Measurements from ENCODE around the gene CTNNA3. TPM values are rescaled to one million over a fixed set of nuclear protein-coding genes. Genes with fewer than 3 reads are reported as not detected.

Gene CTNNA3
- polyA plus RNA-seq, 2 donors = 0.08 to 0.10 TPM

- Histone ChIP-seq H3K36me3 (ENCODE audit: control insufficient read depth in 2 of 2, insufficient read depth in 2 of 2, low read length in 1 of 2) (no peaks in the 10 kb centered on the region), H3K4me1 (ENCODE audit: control insufficient read depth in 2 of 2, insufficient read depth in 2 of 2, low read length in 1 of 2) (no peaks in the 10 kb centered on the region), H3K4me3 (ENCODE audit: low read depth in 1 of 2, low read length in 2 of 2) (no peak overlapping the region), H3K9me3 (ENCODE audit: control insufficient read depth in 2 of 2, insufficient read depth in 1 of 2, low read depth in 1 of 2, low read length in 1 of 2) (no peaks in the 10 kb centered on the region), H3K27me3 (ENCODE audit: control insufficient read depth in 1 of 2, insufficient read depth in 2 of 2, low read length in 2 of 2) (no peaks in the 10 kb centered on the region), H3K27ac (ENCODE audit: low read depth in 2 of 2, low read length in 1 of 2) (no peak overlapping the region)
- 82 to 94% methylated on average over 2 of the region's 2 CpGs for WGBS, 2 donors
Observed at GRCh38 chr10:66183028-66183427, 1513.0 kb downstream of the CTNNA3 start.

- WGBS, 2 donors = 47 to 51% methylated on average over 5 of the region's 5 CpGs
- Histone ChIP-seq H3K9me3 (ENCODE audit: control insufficient read depth in 2 of 2, insufficient read depth in 1 of 2, low read depth in 1 of 2, low read length in 1 of 2) (no peaks in the 10 kb centered on the region), H3K4me3 (ENCODE audit: low read depth in 1 of 2, low read length in 2 of 2) (no peak overlapping the region), H3K4me1 (ENCODE audit: control insufficient read depth in 2 of 2, insufficient read depth in 2 of 2, low read length in 1 of 2) (no peaks in the 10 kb centered on the region), H3K27ac (ENCODE audit: low read depth in 2 of 2, low read length in 1 of 2) (no peak overlapping the region), H3K27me3 (ENCODE audit: control insufficient read depth in 1 of 2, insufficient read depth in 2 of 2, low read length in 2 of 2) (no peaks in the 10 kb centered on the region), H3K36me3 (ENCODE audit: control insufficient read depth in 2 of 2, insufficient read depth in 2 of 2, low read length in 1 of 2) (no peaks in the 10 kb centered on the region)
Observed at GRCh38 chr10:66180581-66181318, 1515.2 kb downstream of the CTNNA3 start.

GRCh38 chr10:66180021-66180420, 1516.0 kb downstream of the CTNNA3 start:
- H3K27ac ChIP-seq (ENCODE audit: low read depth in 2 of 2, low read length in 1 of 2) = no peak overlapping the region
- 81 to 83% methylated on average over 3 of the region's 3 CpGs for WGBS, 2 donors
- H3K4me3 ChIP-seq (ENCODE audit: low read depth in 1 of 2, low read length in 2 of 2) = no peak overlapping the region
- no peaks in the 10 kb centered on the region for H3K27me3 ChIP-seq (ENCODE audit: control insufficient read depth in 1 of 2, insufficient read depth in 2 of 2, low read length in 2 of 2)
- no peaks in the 10 kb centered on the region for H3K9me3 ChIP-seq (ENCODE audit: control insufficient read depth in 2 of 2, insufficient read depth in 1 of 2, low read depth in 1 of 2, low read length in 1 of 2)
- no peaks in the 10 kb centered on the region for H3K36me3 ChIP-seq (ENCODE audit: control insufficient read depth in 2 of 2, insufficient read depth in 2 of 2, low read length in 1 of 2)
- H3K4me1 ChIP-seq (ENCODE audit: control insufficient read depth in 2 of 2, insufficient read depth in 2 of 2, low read length in 1 of 2) = no peaks in the 10 kb centered on the region

- Histone ChIP-seq H3K27ac (ENCODE audit: low read depth in 2 of 2, low read length in 1 of 2) (no peak overlapping the region), H3K9me3 (ENCODE audit: control insufficient read depth in 2 of 2, insufficient read depth in 1 of 2, low read depth in 1 of 2, low read length in 1 of 2) (no peaks in the 10 kb centered on the region), H3K4me3 (ENCODE audit: low read depth in 1 of 2, low read length in 2 of 2) (no peak overlapping the region), H3K27me3 (ENCODE audit: control insufficient read depth in 1 of 2, insufficient read depth in 2 of 2, low read length in 2 of 2) (no peaks in the 10 kb centered on the region), H3K36me3 (ENCODE audit: control insufficient read depth in 2 of 2, insufficient read depth in 2 of 2, low read length in 1 of 2) (no peaks in the 10 kb centered on the region), H3K4me1 (ENCODE audit: control insufficient read depth in 2 of 2, insufficient read depth in 2 of 2, low read length in 1 of 2) (no peaks in the 10 kb centered on the region)
- WGBS, 2 donors = 30 to 55% methylated on average over 5 of the region's 5 CpGs
Observed at GRCh38 chr10:66176772-66177171, 1519.2 kb downstream of the CTNNA3 start.

GRCh38 chr10:66167816-66168215, 1528.2 kb downstream of the CTNNA3 start:
- Histone ChIP-seq H3K4me1 (ENCODE audit: control insufficient read depth in 2 of 2, insufficient read depth in 2 of 2, low read length in 1 of 2) (no peaks in the 10 kb centered on the region), H3K27ac (ENCODE audit: low read depth in 2 of 2, low read length in 1 of 2) (no peak overlapping the region), H3K9me3 (ENCODE audit: control insufficient read depth in 2 of 2, insufficient read depth in 1 of 2, low read depth in 1 of 2, low read length in 1 of 2) (no peaks in the 10 kb centered on the region), H3K4me3 (ENCODE audit: low read depth in 1 of 2, low read length in 2 of 2) (no peak overlapping the region), H3K36me3 (ENCODE audit: control insufficient read depth in 2 of 2, insufficient read depth in 2 of 2, low read length in 1 of 2) (no peaks in the 10 kb centered on the region), H3K27me3 (ENCODE audit: control insufficient read depth in 1 of 2, insufficient read depth in 2 of 2, low read length in 2 of 2) (no peaks in the 10 kb centered on the region)
- 69 to 89% methylated on average over 1 of the region's 1 CpG for WGBS, 2 donors

DNA sequence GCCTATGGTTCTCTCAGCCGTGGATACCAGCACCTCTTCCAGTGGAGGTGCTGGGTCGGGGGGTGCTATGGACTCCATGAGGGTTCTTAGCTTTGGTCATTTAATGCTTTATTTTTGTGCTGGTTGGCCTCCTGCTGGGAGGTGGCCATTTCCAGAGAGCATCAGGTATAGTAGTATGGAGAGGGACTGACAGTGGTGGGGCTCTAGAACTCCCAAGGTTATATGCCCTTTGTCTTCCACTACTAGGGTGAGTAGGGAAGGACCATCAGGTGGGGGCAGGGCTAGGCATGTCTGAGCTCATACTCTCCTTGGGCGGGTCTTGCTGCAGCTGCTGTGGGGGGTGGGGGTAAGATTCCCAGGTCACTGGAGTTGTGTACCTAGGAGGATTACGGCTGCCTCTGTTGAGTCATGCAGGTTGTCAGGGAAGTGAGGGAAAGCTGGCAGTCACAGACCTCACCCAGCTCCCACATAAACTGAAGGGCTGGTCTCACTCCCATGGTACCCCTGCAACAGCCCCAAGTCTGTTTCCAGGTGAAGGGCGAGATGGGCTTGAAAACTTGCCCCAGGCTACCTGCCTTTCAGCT, 1533.3 kb downstream of the CTNNA3 start:
- Histone ChIP-seq H3K4me1 (ENCODE audit: control insufficient read depth in 2 of 2, insufficient read depth in 2 of 2, low read length in 1 of 2) (no peaks in the 10 kb centered on the region), H3K27me3 (ENCODE audit: control insufficient read depth in 1 of 2, insufficient read depth in 2 of 2, low read length in 2 of 2) (no peaks in the 10 kb centered on the region), H3K4me3 (ENCODE audit: low read depth in 1 of 2, low read length in 2 of 2) (no peak overlapping the region), H3K9me3 (ENCODE audit: control insufficient read depth in 2 of 2, insufficient read depth in 1 of 2, low read depth in 1 of 2, low read length in 1 of 2) (peaks cover 0 to 2% of the 10 kb centered on the region in 2 donors), H3K27ac (ENCODE audit: low read depth in 2 of 2, low read length in 1 of 2) (no peak overlapping the region), H3K36me3 (ENCODE audit: control insufficient read depth in 2 of 2, insufficient read depth in 2 of 2, low read length in 1 of 2) (no peaks in the 10 kb centered on the region)
- 66 to 69% methylated on average over 5 of the region's 5 CpGs for WGBS, 2 donors

DNA sequence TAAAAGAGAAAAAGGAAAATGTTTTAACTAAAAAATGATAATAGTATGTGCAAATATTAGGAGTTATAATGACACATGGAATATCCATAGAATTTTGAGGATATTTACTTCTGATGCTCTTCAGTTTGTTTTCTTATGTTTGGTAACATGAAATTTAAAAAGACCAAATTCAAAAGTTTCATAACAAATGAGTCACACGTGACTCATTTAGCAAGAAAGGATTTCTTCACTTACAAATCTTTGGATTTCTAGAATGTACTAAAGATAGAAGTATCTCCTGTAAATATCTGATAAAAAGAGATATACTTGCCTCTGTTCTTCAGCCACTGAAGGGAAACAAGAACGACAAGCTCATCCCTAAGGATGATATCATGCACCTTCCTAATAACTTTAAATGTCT, 1544.6 kb downstream of the CTNNA3 start:
- 58 to 61% methylated on average over 2 of the region's 2 CpGs for WGBS, 2 donors
- H3K36me3 ChIP-seq (ENCODE audit: control insufficient read depth in 2 of 2, insufficient read depth in 2 of 2, low read length in 1 of 2) = no peaks in the 10 kb centered on the region
- no peaks in the 10 kb centered on the region for H3K27me3 ChIP-seq (ENCODE audit: control insufficient read depth in 1 of 2, insufficient read depth in 2 of 2, low read length in 2 of 2)
- no peak overlapping the region for H3K27ac ChIP-seq (ENCODE audit: low read depth in 2 of 2, low read length in 1 of 2)
- no peaks in the 10 kb centered on the region for H3K9me3 ChIP-seq (ENCODE audit: control insufficient read depth in 2 of 2, insufficient read depth in 1 of 2, low read depth in 1 of 2, low read length in 1 of 2)
- no peaks in the 10 kb centered on the region for H3K4me1 ChIP-seq (ENCODE audit: control insufficient read depth in 2 of 2, insufficient read depth in 2 of 2, low read length in 1 of 2)
- no peak overlapping the region for H3K4me3 ChIP-seq (ENCODE audit: low read depth in 1 of 2, low read length in 2 of 2)

DNA sequence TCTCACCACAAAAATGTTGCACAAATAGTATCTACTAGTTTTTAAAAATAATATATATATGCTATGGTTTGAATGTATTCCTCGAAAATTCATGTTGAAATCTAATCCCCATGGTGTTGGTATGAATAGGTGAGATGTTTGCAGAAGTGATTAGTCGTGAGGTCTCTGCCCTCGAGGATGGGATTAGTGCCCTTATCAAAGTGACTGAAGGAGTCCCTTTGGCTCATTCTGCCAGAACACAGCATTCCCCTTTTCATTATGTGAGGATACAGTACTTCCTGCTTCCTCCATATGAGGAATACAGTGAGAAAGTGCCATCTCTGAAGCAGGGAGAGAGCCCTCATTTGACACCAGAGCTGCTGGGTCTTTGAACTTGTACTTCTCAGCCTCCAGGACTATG, 1547.7 kb downstream of the CTNNA3 start:
- WGBS, 2 donors = 41 to 47% methylated on average over 3 of the region's 3 CpGs
- Histone ChIP-seq H3K4me3 (ENCODE audit: low read depth in 1 of 2, low read length in 2 of 2) (no peak overlapping the region), H3K9me3 (ENCODE audit: control insufficient read depth in 2 of 2, insufficient read depth in 1 of 2, low read depth in 1 of 2, low read length in 1 of 2) (no peaks in the 10 kb centered on the region), H3K36me3 (ENCODE audit: control insufficient read depth in 2 of 2, insufficient read depth in 2 of 2, low read length in 1 of 2) (no peaks in the 10 kb centered on the region), H3K27ac (ENCODE audit: low read depth in 2 of 2, low read length in 1 of 2) (no peak overlapping the region), H3K27me3 (ENCODE audit: control insufficient read depth in 1 of 2, insufficient read depth in 2 of 2, low read length in 2 of 2) (no peaks in the 10 kb centered on the region), H3K4me1 (ENCODE audit: control insufficient read depth in 2 of 2, insufficient read depth in 2 of 2, low read length in 1 of 2) (no peaks in the 10 kb centered on the region)

DNA sequence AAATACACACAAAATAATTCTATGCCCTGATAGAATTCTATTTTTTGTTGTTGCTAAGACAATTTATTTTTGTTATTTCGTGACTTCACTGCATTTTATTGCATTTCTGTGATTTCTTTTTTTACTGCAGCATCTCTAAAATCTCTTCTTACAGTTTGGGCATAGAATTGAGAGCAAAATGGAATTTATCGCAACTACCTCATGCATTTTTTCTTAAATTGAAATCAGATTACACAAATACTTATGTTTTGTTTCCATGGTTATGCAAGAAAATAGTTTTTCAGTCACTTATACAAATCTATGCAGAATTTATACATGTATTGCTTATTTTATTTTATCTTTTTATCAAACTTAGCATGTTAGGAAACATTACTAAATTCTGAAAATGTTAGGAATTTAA, 1552.0 kb downstream of the CTNNA3 start:
- H3K36me3 ChIP-seq (ENCODE audit: control insufficient read depth in 2 of 2, insufficient read depth in 2 of 2, low read length in 1 of 2) = no peaks in the 10 kb centered on the region
- H3K4me1 ChIP-seq (ENCODE audit: control insufficient read depth in 2 of 2, insufficient read depth in 2 of 2, low read length in 1 of 2) = no peaks in the 10 kb centered on the region
- no peaks in the 10 kb centered on the region for H3K27me3 ChIP-seq (ENCODE audit: control insufficient read depth in 1 of 2, insufficient read depth in 2 of 2, low read length in 2 of 2)
- no peak overlapping the region for H3K4me3 ChIP-seq (ENCODE audit: low read depth in 1 of 2, low read length in 2 of 2)
- H3K27ac ChIP-seq (ENCODE audit: low read depth in 2 of 2, low read length in 1 of 2) = no peak overlapping the region
- no peaks in the 10 kb centered on the region for H3K9me3 ChIP-seq (ENCODE audit: control insufficient read depth in 2 of 2, insufficient read depth in 1 of 2, low read depth in 1 of 2, low read length in 1 of 2)
- WGBS, 2 donors = 68 to 78% methylated on average over 2 of the region's 2 CpGs

DNA sequence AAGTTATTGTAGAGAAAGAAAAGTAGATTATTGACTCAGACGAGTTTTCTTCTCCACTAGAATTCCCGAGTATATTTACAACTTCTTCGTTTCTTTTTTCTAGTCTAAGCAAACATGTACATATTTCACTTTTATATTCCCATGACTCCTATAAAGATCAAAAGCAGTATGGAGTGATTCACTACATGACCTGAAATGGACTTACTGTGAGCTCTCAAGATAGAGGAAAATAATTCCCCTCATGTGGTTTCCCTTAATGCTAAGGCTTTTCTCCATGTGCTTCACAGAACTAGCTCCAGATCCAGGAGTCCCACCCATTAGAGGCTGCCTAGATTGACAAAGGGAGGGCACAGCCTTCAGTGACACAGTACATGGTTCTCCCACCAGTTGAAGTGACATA, 1593.2 kb downstream of the CTNNA3 start:
- WGBS, 2 donors = 63 to 65% methylated on average over 3 of the region's 3 CpGs
- Histone ChIP-seq H3K27ac (ENCODE audit: low read depth in 2 of 2, low read length in 1 of 2) (no peak overlapping the region), H3K4me3 (ENCODE audit: low read depth in 1 of 2, low read length in 2 of 2) (no peak overlapping the region)

More for the DNA sequence above, 1593.2 kb downstream of the CTNNA3 start:
- Histone ChIP-seq H3K9me3 (ENCODE audit: control insufficient read depth in 2 of 2, insufficient read depth in 1 of 2, low read depth in 1 of 2, low read length in 1 of 2) (peaks cover 0 to 3% of the 10 kb centered on the region in 2 donors), H3K27me3 (ENCODE audit: control insufficient read depth in 1 of 2, insufficient read depth in 2 of 2, low read length in 2 of 2) (no peaks in the 10 kb centered on the region), H3K4me1 (ENCODE audit: control insufficient read depth in 2 of 2, insufficient read depth in 2 of 2, low read length in 1 of 2) (no peaks in the 10 kb centered on the region), H3K36me3 (ENCODE audit: control insufficient read depth in 2 of 2, insufficient read depth in 2 of 2, low read length in 1 of 2) (no peaks in the 10 kb centered on the region)

Measured in esophagus (tissue), 2 donors.